Endothelial cell of umbilical vein (primary cell): Measurements from ENCODE around the gene LRRC8D. TPM values are rescaled to one million over a fixed set of nuclear protein-coding genes. Genes with fewer than 3 reads are reported as not detected.

Experiments used
- BruUV-seq: library from RNA; stranded (reverse); fragments of 400-500 nt; replicated peaks from 2 replicates; lab custom pipeline; 2021; lab: Mats Ljungman, UMichigan
- CTCF ChIA-PET: fragments of 300-600, 350-600 bp; sonication (Branson Sonifier 250); formaldehyde crosslinking; loops from one replicate; lab custom pipeline; 2021; ENCODE audit warnings: antibody characterized with exemption, inconsistent platforms; lab: Charles Lee
- POLR2A ChIA-PET: fragments of 300-600, 350-600 bp; sonication (Branson Sonifier 250); formaldehyde crosslinking; loops from one replicate; lab custom pipeline; 2021; ENCODE audit warnings: antibody characterized with exemption, inconsistent platforms; lab: Charles Lee
- DNase-seq: peaks from one replicate; pipeline ENCODE4 v3.0.0-alpha.2; 2011; ENCODE audit warnings: low read depth, low spot score
- FAIRE-seq: peaks from 2 replicates; lab custom pipeline; 2011; peaks lifted over from hg19 to GRCh38; lab: Jason Lieb, UNC
- H2AFZ ChIP-seq: 2 replicates; pipeline ENCODE4 v1.6.0; 2012; ENCODE audit warnings: low read depth, low read length, control low read depth, inconsistent platforms
- H3K27ac ChIP-seq: 2 replicates; pipeline ENCODE4 v1.5.1; 2011; ENCODE audit warnings: low read depth, mild to moderate bottlenecking, control low read depth, low read length, moderate library complexity; ENCODE audit not compliant: insufficient read depth
- H3K27me3 ChIP-seq, 2 experiments: 2 replicates each; pipeline versions ENCODE4 v1.6.0 to v1.6.1; 2011; ENCODE audit warnings: low read length in 2 of 2, mixed read lengths in 1 of 2; ENCODE audit not compliant: control insufficient read depth in 2 of 2, insufficient read depth in 2 of 2
- H3K36me3 ChIP-seq, 2 experiments: 2 replicates in 1 of 2; 3 replicates in 1 of 2; pipeline ENCODE4 v1.5.1; 2011; ENCODE audit warnings: low read length in 2 of 2, mild to moderate bottlenecking in 1 of 2, moderate library complexity in 1 of 2; ENCODE audit not compliant: control insufficient read depth in 2 of 2, insufficient read depth in 2 of 2; ENCODE audit errors: extremely low read depth in 1 of 2
- H3K4me1 ChIP-seq: 3 replicates; pipeline ENCODE4 v1.5.1; 2011; ENCODE audit warnings: mild to moderate bottlenecking, low read length; ENCODE audit not compliant: control insufficient read depth, insufficient read depth; ENCODE audit errors: extremely low read depth
- H3K4me2 ChIP-seq: 2 replicates; pipeline ENCODE4 v1.6.1; 2011; ENCODE audit warnings: low read length, control low read depth, mixed read lengths; ENCODE audit not compliant: insufficient read depth
- H3K4me3 ChIP-seq, 3 experiments: fragments of 200-600 bp in 1 of 3; sonication (generic), shearing (Covaris generic) in 1 of 3; replicated peaks in 1 of 3; 2 replicates each; pipeline ENCODE4 v1.5.1; 2011 to 2016; ENCODE audit warnings: control low read depth in 3 of 3, low read length in 3 of 3, mild to moderate bottlenecking in 2 of 3, inconsistent platforms in 1 of 3, low read depth in 1 of 3, moderate library complexity in 1 of 3; ENCODE audit not compliant: insufficient read depth in 1 of 3
- H3K79me2 ChIP-seq: 2 replicates; pipeline ENCODE4 v1.6.0; 2012; ENCODE audit warnings: low read length, inconsistent platforms; ENCODE audit not compliant: control insufficient read depth, insufficient read depth
- H3K9ac ChIP-seq: replicated peaks from 2 replicates; pipeline ENCODE3; 2011; ENCODE audit warnings: low read length, control low read depth; ENCODE audit not compliant: insufficient read depth; ENCODE audit errors: extremely low read depth
- H3K9me1 ChIP-seq: replicated peaks from 3 replicates; pipeline ENCODE4 v1.6.0; 2011; ENCODE audit warnings: mild to moderate bottlenecking, low read length; ENCODE audit not compliant: control insufficient read depth, insufficient read depth; ENCODE audit errors: extremely low read depth
- H3K9me3 ChIP-seq: replicated peaks from 2 replicates; pipeline ENCODE4 v1.5.1; 2012; ENCODE audit warnings: low read length, inconsistent platforms; ENCODE audit not compliant: control insufficient read depth, insufficient read depth
- H4K20me1 ChIP-seq: replicated peaks from 2 replicates; pipeline ENCODE3; 2011; ENCODE audit warnings: mild to moderate bottlenecking, low read length; ENCODE audit not compliant: control insufficient read depth, insufficient read depth; ENCODE audit errors: extremely low read depth
- CTCF ChIP-seq, 2 donors: IDR thresholded peaks; 1 replicate in 1 of 2; 2 replicates in 1 of 2; pipeline ENCODE4 v1.5.1; 2011; ENCODE audit warnings: low read length in 2 of 2, mild to moderate bottlenecking in 2 of 2, moderate library complexity in 2 of 2, control low read depth in 1 of 2, inconsistent platforms in 1 of 2, low read depth in 1 of 2; ENCODE audit not compliant: insufficient read depth in 1 of 2; ENCODE audit errors: extremely low read depth in 1 of 2
- EZH2 ChIP-seq: IDR thresholded peaks from 2 replicates; pipeline ENCODE4 v1.6.1; 2012; ENCODE audit warnings: borderline replicate concordance, low read depth, mild to moderate bottlenecking, moderate library complexity, low read length, inconsistent platforms; ENCODE audit not compliant: severe bottlenecking
- FOS ChIP-seq: IDR thresholded peaks from 2 replicates; pipeline ENCODE4 v1.6.1; 2011; ENCODE audit warnings: mild to moderate bottlenecking, low read length, moderate library complexity, borderline replicate concordance; ENCODE audit not compliant: insufficient read depth
- GATA2 ChIP-seq: IDR thresholded peaks from 2 replicates; pipeline ENCODE4 v1.7.0; 2011; ENCODE audit warnings: low read depth, mild to moderate bottlenecking, moderate library complexity, mixed read lengths, low read length; ENCODE audit not compliant: insufficient read length, insufficient read depth
- POLR2A ChIP-seq: IDR thresholded peaks from 2 replicates; pipeline ENCODE4 v1.6.1; 2012; ENCODE audit warnings: low read depth, mild to moderate bottlenecking, control low read depth, low read length
- POLR2AphosphoS5 ChIP-seq: IDR thresholded peaks from 2 replicates; pipeline ENCODE4 v1.6.1; 2012; ENCODE audit warnings: low read depth, mild to moderate bottlenecking, control low read depth, low read length, moderate library complexity; ENCODE audit not compliant: insufficient read depth
- dilution Hi-C: fragments of 300-500 bp; cut with MboI; formaldehyde crosslinking; loops from one replicate; pipeline ENCODE4 v1.15.0; 2019; ENCODE audit warnings: low sequenced_read_pairs; ENCODE audit not compliant: extremely low pct_ligation_motif_present
- intact Hi-C: fragments of 100-400 bp; cut with micrococcal nuclease; formaldehyde crosslinking; loops from one replicate; pipeline ENCODE4 v1.10.0; 2022
- polyA plus RNA-seq, 4 experiments: library from polyadenylated mRNA; depleted of rRNA in 3 of 4; stranded (reverse) in 3 of 4; unstranded in 1 of 4; fragments of >200 nt; gene quantifications; 2 replicates each; pipeline versions ENCODE4 v1.2.1 to v1.2.3, GENCODE V29; 2011 to 2012; ENCODE audit warnings: missing spikeins in 1 of 4
- total RNA-seq: library from RNA; stranded (reverse); gene quantifications from 2 replicates; pipeline ENCODE4 v1.2.3, GENCODE V29; 2021

LRRC8D gene
- total and polyA plus RNA-seq, 2 donors (not counting 3 experiments of a cell fraction or from before 2014, with no cell fraction given), result 31.9 to 37.7 TPM

GRCh38 chr1:89871768-89872473, 51.1 kb downstream of the LRRC8D start:
- Histone ChIP-seq H3K9me3 (no peaks in the 10 kb centered on the region), H3K9me1 (no peaks in the 10 kb centered on the region), H3K4me1 (peaks cover 6% of the 10 kb centered on the region), H3K36me3 (peaks cover 0 to 3% of the 10 kb centered on the region in 2 experiments), H3K4me3 (no peak overlapping the region), H3K9ac (no peak overlapping the region), H2AFZ (no peak overlapping the region), H3K79me2 (peaks cover 14% of the 10 kb centered on the region), H3K27ac (no peak overlapping the region), H4K20me1 (no peaks in the 10 kb centered on the region), H3K4me2 (no peak overlapping the region), H3K27me3 (no peaks in the 10 kb centered on the region)
- FAIRE-seq (no peak), DNase-seq (no peak)
- CTCF ChIA-PET, result interaction anchor here (1.9 kb wide), 1 partner anchor 12 kb away, joined by 6 read pairs; no protein-coding TSS in a partner anchor
- TF ChIP-seq EZH2, result no peak
- no peak for TF ChIP-seq FOS
- no peak for TF ChIP-seq POLR2A
- TF ChIP-seq POLR2AphosphoS5, result no peak
- no peak for TF ChIP-seq CTCF (IDR thresholded peaks at IDR 0.05; ENCODE audit: extremely low read depth in 1 of 2, insufficient read depth in 1 of 2, low read depth in 1 of 2, low read length in 2 of 2)
- TF ChIP-seq GATA2, result no peak
- BruUV-seq, result no TSS peak
- intact Hi-C loops, result loop anchor here (5.0 kb wide), 1 partner anchor 35 kb away; no protein-coding TSS in a partner anchor
- POLR2A ChIA-PET, result no interaction called here
- dilution Hi-C loops, result no loop called here
